Activated gamma-delta T cell treated with anti-CD3 and anti-CD28 coated beads, Interleukin-2, amount 50 U/mL, for 16 hours (primary cell): ENCODE data around the gene MARCHF10.

Source experiments
- DNase-seq: peaks from one replicate; pipeline ENCODE4 v3.0.0-alpha.2; 2020; ENCODE audit warnings: low read depth

Gene MARCHF10

GRCh38 chr17:62821189-62822079 is 13.3 kb upstream of the MARCHF10 start:
- DNase-seq, result no peak

GRCh38 chr17:62819511-62820221 is 11.6 kb upstream of the MARCHF10 start:
- no peak for DNase-seq

DNA sequence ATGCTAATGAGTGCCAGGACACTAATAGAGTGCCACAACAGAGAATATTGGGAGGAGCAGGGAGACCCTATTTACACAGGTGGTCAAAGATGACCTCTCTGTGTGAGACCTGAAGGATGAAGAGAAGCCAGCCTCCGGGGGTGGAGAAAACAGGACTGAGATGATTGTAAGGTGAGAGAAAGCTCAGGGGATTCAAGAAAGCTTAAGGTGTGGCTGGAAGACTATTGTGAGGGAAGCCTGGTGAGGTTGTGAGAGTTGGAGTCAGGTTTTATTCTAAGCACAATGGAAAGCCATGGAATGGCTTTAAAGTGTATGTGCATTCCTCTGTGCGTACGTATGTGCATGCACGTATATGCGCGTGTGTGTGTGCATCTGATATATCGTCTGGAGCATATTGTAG is 10.4 kb upstream of the MARCHF10 start:
- no peak for DNase-seq

GRCh38 chr17:62816282-62816839 is 8.2 kb upstream of the MARCHF10 start:
- no peak for DNase-seq

DNA sequence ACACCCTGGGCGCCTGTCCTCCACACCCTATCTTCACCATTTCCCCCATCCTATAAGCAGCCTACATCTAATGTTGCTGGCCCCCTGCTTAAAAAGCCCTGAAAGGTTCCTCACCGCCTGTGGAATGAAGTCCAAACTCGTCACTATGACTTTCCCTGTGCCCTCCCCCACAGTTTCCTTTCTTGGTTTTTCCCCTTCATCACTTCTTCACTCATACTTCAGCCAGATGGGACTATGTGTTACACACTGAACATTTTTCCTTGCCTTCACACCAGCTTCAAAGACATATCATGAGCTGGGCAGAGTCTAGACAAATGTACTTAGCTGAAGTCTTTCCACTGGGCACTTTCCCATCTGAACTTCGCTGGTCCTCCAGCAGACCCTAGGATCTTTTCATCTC is 1.5 kb upstream of the MARCHF10 start:
- no peak for DNase-seq

DNA sequence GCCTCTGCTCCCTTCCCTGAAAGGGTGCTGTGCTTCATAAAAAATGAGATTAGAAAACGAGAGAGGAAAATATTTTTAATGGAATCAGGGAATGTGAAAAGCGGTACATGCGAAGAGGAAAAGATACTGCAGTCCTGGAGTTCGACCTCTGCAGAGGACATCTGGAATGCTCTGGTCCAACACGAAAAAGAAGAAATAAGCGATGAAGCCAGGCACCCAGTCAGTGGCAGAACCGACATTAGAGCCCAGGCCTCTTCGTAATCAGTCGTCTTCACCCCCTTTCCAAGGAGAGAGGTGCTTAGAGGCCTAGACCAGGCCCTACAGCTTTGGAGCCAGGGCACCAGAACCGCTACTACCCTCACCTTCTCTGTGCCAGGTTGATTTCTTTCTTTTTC is 459 bp upstream of the MARCHF10 start:
- no peak for DNase-seq

DNA sequence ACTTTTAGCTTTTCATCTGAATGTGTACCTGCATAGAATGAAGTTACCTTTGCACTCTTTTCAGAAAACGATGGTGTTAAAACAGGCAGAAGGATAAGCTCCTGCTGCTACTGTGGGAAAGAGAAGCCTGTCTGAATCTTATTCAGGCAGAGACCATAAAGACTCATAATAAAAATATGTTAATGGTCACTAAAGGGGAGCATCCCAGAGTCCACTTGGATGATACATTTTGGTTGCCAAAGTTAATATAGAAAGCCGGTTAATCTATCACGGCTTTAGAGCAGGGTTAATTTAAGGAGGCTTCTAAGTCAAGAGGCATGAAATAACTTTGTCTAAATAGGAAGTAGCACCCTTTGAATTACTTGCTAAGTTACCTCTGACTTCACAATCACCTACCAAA is 2.9 kb downstream of the MARCHF10 start:
- no peak for DNase-seq

DNA sequence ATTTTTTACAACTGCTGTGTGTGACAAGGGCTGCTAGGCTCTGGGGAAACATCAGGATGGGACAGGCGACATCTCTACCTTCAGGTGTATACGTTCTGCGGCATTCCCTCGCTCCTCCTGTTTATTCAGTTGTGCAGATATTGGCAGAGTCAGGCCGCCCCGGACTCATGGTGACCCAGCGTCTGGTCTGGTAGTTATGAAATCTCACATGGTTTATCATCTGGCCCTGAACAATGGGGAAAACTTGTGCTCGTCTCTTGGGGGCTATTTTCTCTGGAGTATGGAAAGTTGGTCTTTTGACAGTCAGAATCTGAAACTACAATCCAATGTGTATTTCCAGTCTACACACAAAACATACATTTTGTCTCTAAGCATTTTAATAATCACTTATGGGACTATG is 3.3 kb downstream of the MARCHF10 start:
- DNase-seq, result no peak

GRCh38 chr17:62804025-62804424 is 4.1 kb downstream of the MARCHF10 start:
- no peak for DNase-seq

GRCh38 chr17:62802561-62803205 is 5.4 kb downstream of the MARCHF10 start:
- DNase-seq, result no peak

DNA sequence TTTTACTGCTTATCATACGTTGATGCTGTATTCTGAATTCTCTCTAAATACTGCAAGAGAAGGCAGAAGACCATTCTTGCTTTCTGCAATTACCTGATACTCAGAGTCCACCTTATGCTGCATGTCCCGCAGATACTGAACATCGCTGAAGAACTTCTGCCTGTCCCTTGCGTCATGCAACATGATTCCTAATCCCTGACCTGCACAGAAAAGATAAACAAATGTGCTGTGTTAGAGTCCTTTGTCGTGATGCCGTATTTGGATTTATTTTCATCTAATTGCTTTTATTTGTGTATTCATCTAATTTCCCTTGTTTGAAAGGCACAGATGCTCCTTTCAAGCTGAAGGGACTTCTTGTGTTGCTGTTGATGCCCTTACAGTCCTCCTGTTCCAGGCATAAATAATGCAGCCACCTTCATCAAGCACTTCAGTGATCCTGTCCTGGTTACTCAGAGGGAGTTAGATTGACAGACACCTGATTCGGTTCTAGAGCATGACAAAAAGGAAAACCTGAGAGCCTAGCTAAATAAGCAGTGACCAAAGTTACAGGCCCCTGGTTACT is 6.5 kb downstream of the MARCHF10 start:
- DNase-seq, result no peak

- DNase-seq, result no peak
Measured at GRCh38 chr17:62800585-62800984, 7.5 kb downstream of the MARCHF10 start.

GRCh38 chr17:62797959-62798358 is 10.2 kb downstream of the MARCHF10 start:
- no peak for DNase-seq

GRCh38 chr17:62796291-62796690 is 11.8 kb downstream of the MARCHF10 start:
- DNase-seq, result no peak

DNA sequence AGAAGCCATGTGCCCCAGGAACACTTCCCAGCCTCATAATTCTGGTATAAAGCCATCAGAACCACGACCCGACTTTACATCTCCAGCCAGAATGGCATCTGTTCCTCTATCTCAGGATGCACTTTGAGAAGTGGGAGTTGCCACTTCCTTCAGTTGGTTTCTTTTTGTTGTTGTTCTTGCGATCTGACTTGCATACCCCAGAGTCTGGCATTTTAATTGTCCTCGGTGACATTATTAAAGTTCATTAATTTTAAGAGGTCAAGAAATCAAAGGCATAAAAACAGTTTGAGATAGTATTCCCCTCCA is 13.5 kb downstream of the MARCHF10 start:
- DNase-seq, result no peak

DNA sequence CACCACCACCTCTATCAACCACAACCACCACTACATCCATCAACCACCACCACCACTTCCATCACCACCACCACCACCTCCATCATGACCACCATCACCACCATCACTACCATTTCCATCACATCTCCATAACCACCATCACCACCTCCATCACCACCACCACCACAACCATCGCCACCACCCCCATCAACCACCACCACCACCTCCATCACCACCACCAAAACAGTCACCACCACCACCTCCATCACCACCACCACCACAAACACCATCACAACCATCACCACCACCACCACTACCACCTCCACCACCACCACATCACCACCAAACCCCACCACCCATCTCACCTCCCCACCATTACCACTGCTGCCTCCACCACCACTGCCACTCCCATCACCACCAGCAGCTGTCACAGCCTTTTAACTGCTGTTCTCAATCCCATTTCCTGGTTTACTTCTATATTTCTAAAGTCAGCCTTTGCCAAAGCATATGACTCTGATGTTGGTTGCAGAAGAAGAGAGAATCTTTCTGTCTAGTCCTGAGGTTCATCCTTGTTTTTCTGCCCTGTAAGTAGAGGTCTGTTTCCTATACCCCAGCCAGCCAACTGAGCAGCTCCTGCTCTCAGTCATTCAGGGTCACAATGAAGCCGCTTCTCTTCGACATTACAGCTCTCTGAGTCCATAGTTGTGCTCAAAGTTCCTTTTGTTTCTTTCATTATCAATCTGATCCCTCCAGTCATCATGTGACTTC is 14.0 kb downstream of the MARCHF10 start:
- DNase-seq, result no peak

- no peak for DNase-seq
Measured at GRCh38 chr17:62792447-62792800, 15.7 kb downstream of the MARCHF10 start.

DNA sequence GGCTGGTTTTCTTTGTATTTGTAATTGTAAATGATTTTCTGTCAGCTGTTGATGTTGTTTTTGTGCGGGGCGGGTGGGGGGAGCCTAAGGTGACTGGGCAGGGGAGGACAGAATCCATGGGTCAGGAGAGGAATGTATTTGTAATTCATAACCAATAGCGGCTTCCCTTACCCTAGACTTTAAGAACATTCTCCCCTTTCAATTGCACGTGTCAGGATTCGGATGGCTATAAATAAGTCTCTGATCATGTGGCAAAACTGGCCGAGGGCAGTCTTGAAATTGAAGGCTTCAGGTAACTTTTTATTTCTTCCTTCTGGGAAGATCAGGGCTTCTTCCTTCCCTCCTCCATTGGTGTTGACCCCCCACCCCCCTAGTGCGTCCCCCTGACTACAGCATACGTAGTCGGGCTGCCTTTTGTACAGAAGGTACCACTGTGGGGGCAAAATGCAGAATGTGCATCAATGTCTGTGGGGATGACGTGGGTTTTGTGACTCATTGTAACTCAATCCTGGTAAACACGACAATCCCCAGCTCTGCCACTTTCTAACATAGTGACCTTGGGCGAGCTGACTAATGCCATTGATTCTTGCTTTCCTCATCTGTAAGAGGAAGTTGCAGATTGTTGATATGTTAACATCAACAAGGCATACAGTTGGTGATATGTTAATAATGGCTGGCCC is 16.2 kb downstream of the MARCHF10 start:
- DNase-seq, result no peak

DNA sequence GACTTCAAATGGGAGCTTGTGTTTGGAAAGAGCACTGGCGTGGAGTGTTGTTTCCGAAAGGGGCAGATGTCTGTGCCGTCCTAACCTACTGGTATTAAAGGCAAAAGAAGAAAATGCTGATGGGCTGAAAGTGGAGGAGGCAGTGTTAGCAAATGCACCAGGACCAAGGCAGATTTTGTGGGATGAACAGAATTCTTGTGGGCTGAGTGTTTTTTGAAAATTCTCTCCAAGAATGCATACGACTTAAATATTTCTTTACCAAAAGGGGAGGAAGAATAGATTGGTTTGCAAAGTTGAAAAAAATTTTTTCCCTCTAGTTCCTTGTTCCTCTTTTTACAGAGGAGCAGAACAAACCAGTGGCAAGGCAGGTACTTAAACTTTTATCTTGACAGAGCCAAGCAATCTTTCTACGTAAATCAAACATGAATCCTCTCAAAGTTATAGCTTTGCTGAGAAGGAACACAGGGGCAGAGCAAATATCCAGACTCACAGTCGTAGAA is 16.8 kb downstream of the MARCHF10 start:
- no peak for DNase-seq

DNA sequence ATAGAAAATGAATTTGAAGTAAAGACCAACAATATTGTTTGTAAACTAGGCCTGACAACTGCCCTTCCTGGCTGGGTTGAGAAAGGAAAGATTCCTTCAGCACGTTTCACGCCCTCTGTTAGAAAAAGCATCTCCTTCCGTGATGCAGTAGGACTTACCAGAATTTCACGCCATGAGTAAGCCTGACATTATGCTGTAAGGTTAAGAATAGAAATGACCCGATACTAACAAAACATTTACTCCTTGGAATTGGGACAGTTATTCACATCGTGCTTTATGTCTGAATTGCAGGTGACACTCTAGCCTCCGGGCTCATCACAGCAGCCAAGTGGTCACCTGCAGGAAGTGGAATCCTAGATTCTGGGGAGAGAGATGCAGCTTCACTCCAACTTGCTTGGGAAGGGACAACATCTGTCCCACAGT is 17.5 kb downstream of the MARCHF10 start:
- DNase-seq, result no peak

DNA sequence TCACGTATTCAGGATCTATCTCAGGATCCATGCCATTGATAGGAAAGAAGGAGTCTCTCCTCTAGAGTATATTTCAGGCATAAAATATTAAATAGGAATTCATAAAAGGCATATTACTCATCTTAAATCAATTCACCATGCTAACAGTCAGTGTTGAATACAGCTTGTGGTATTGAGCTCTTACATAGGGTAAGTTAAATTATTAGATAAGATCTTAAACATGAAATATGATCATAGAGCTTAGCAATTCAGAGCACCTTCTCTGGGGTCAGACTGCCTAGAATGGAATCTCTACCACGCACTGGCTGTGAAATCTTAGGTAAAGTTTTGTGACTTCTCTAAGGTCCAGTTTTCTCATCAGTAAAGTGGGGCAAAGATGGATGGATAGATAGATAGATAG is 20.7 kb downstream of the MARCHF10 start:
- no peak for DNase-seq
